Measurements from ENCODE around the gene NXPH4. TPM values are rescaled to one million over a fixed set of nuclear protein-coding genes. Genes with fewer than 3 reads are reported as not detected.

NXPH4 gene
- total RNA-seq, 2 experiments from 2014 or later, result 0.38 to 0.40 TPM

- ChIA-PET CTCF (interaction anchor here (1.0 to 13.2 kb wide), 4 partner anchors 10 to 99 kb away, joined by 3 to 316 read pairs (median 16); a partner anchor contains a TSS), POLR2A (interaction anchor here (0.7 to 1.3 kb wide), 3 partner anchors 13 to 111 kb away, joined by 3 to 4 read pairs (median 4); a partner anchor contains a TSS)
Observed at GRCh38 chr12:57223191-57224165, 6.9 kb downstream of the NXPH4 start.

- POLR2A ChIA-PET, result interaction anchor here (1.2 to 1.8 kb wide), 2 partner anchors 11 to 15 kb away, joined by 5 read pairs; no protein-coding TSS in a partner anchor
- CTCF ChIA-PET, result interaction anchor here (0.9 to 13.2 kb wide), 7 partner anchors 9 to 239 kb away, joined by 3 to 316 read pairs (median 3); a partner anchor contains a TSS
Observed at GRCh38 chr12:57224278-57224972, 7.8 kb downstream of the NXPH4 start.

GRCh38 chr12:57224973-57225679, 8.5 kb downstream of the NXPH4 start:
- ChIA-PET POLR2A (interaction anchor here (1.2 to 1.8 kb wide), 2 partner anchors 11 to 14 kb away, joined by 5 read pairs; no protein-coding TSS in a partner anchor), CTCF (interaction anchor here (0.9 to 13.2 kb wide), 9 partner anchors 8 to 238 kb away, joined by 3 to 316 read pairs (median 3); partner anchors contain the start of gene NXPH4)

GRCh38 chr12:57225680-57226210, 9.2 kb downstream of the NXPH4 start:
- CTCF ChIA-PET, result interaction anchor here (1.2 to 13.2 kb wide), 8 partner anchors 8 to 237 kb away, joined by 3 to 316 read pairs (median 6); partner anchors contain the start of gene NXPH4
- POLR2A ChIA-PET, result interaction anchor here (1.2 to 1.8 kb wide), 2 partner anchors 12 to 14 kb away, joined by 5 read pairs; no protein-coding TSS in a partner anchor

GRCh38 chr12:57226588-57227314, 10.2 kb downstream of the NXPH4 start:
- POLR2A ChIA-PET, result interaction anchor here (1.0 to 1.4 kb wide), 3 partner anchors 9 to 294 kb away, joined by 3 to 4 read pairs (median 4); partner anchors contain the start of genes DDIT3 and NXPH4

GRCh38 chr12:57227315-57228115, 10.9 kb downstream of the NXPH4 start:
- ChIA-PET POLR2A (interaction anchor here (1.0 to 1.4 kb wide), 3 partner anchors 9 to 293 kb away, joined by 3 to 4 read pairs (median 4); partner anchors contain the start of genes DDIT3 and NXPH4), CTCF (interaction anchor here (1.6 to 13.2 kb wide), 4 partner anchors 10 to 45 kb away, joined by 4 to 316 read pairs (median 50); partner anchors contain the start of gene NXPH4)

More at GRCh38 chr12:57226588-57227314, 10.2 kb downstream of the NXPH4 start:
- CTCF ChIA-PET, result interaction anchor here (0.6 to 13.2 kb wide), 5 partner anchors 10 to 147 kb away, joined by 4 to 316 read pairs (median 8); partner anchors contain the start of gene NXPH4

GRCh38 chr12:57229046-57229633, 12.5 kb downstream of the NXPH4 start:
- CTCF ChIA-PET, result interaction anchor here (0.6 to 13.2 kb wide), 8 partner anchors 13 to 1514 kb away, joined by 3 to 316 read pairs (median 4); partner anchors contain the start of genes GLI1, INHBE and LRP1
- POLR2A ChIA-PET, result interaction anchor here (0.6 to 3.0 kb wide), 8 partner anchors 11 to 201 kb away, joined by 3 to 39 read pairs (median 4); partner anchors contain the start of genes NXPH4, R3HDM2 and STAT6

GRCh38 chr12:57229634-57230380, 13.2 kb downstream of the NXPH4 start, which contains the start of gene SHMT2:
Gene SHMT2, plus strand, starts transcription at chr12:57229711. Its CDS starts 68 bp downstream, at chr12:57229779.
- POLR2A ChIA-PET, result interaction anchor here (0.6 to 3.0 kb wide), 8 partner anchors 11 to 201 kb away, joined by 3 to 39 read pairs (median 4); partner anchors contain the start of genes NXPH4, R3HDM2 and STAT6
- CTCF ChIA-PET, result interaction anchor here (0.5 to 13.2 kb wide), 10 partner anchors 13 to 473 kb away, joined by 3 to 316 read pairs (median 3); partner anchors contain the start of genes GLI1, INHBE and LRP1

- POLR2A ChIA-PET, result interaction anchor here (1.0 to 3.0 kb wide), 3 partner anchors 10 to 143 kb away, joined by 3 to 39 read pairs (median 5); no protein-coding TSS in a partner anchor
Observed at GRCh38 chr12:57230381-57231155, 14.0 kb downstream of the NXPH4 start.

GRCh38 chr12:57231276-57232021, 14.9 kb downstream of the NXPH4 start:
- ChIA-PET POLR2A (interaction anchor here (3.0 kb wide), 1 partner anchor 9 kb away, joined by 39 read pairs; no protein-coding TSS in a partner anchor), CTCF (interaction anchor here (1.2 to 13.2 kb wide), 3 partner anchors 11 to 224 kb away, joined by 3 to 316 read pairs (median 92); a partner anchor contains a TSS)

More at GRCh38 chr12:57230381-57231155, 14.0 kb downstream of the NXPH4 start:
- CTCF ChIA-PET, result interaction anchor here (0.8 to 13.2 kb wide), 7 partner anchors 12 to 229 kb away, joined by 3 to 316 read pairs (median 3); partner anchors contain the start of genes GLI1 and LRP1

- POLR2A ChIA-PET, result no interaction called here
- CTCF ChIA-PET, result interaction anchor here (8.9 to 13.2 kb wide), 2 partner anchors 10 to 18 kb away, joined by 92 to 316 read pairs; a partner anchor contains a TSS
Observed at GRCh38 chr12:57232156-57232756, 15.7 kb downstream of the NXPH4 start.

- ChIA-PET CTCF (interaction anchor here (0.9 to 13.2 kb wide), 4 partner anchors 8 to 110 kb away, joined by 3 to 316 read pairs (median 48); a partner anchor contains a TSS), POLR2A (no interaction called here)
Observed at GRCh38 chr12:57233357-57234232, 17.0 kb downstream of the NXPH4 start.
